ENCODE measurements around the gene ATP2B1.

ATP2B1 gene

DNA sequence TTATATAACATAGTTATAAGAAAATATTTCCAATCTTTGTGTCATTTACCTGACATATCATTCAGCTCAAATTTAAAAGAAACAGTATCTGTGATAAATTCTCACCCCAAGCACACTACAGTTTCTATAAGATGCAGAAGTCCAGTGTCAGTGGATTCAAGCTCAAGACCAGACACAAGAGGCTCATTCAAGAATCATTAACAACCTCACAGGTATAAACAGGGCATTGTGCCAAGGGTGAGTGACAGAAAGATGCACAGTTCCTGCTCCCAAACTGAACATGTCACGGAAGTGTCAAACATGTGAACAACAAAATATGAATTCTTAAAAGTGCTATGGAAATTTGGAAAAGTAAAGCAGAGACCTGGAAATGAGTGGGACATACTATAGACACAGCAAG is 12.8 kb downstream of the ATP2B1 start:
- H3K27ac ChIP-seq: no peak overlapping the region
- TF ChIP-seq, protein P1, sequence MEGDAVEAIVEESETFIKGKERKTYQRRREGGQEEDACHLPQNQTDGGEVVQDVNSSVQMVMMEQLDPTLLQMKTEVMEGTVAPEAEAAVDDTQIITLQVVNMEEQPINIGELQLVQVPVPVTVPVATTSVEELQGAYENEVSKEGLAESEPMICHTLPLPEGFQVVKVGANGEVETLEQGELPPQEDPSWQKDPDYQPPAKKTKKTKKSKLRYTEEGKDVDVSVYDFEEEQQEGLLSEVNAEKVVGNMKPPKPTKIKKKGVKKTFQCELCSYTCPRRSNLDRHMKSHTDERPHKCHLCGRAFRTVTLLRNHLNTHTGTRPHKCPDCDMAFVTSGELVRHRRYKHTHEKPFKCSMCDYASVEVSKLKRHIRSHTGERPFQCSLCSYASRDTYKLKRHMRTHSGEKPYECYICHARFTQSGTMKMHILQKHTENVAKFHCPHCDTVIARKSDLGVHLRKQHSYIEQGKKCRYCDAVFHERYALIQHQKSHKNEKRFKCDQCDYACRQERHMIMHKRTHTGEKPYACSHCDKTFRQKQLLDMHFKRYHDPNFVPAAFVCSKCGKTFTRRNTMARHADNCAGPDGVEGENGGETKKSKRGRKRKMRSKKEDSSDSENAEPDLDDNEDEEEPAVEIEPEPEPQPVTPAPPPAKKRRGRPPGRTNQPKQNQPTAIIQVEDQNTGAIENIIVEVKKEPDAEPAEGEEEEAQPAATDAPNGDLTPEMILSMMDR (conservative IDR thresholded peaks at IDR 0.05): no peak

DNA sequence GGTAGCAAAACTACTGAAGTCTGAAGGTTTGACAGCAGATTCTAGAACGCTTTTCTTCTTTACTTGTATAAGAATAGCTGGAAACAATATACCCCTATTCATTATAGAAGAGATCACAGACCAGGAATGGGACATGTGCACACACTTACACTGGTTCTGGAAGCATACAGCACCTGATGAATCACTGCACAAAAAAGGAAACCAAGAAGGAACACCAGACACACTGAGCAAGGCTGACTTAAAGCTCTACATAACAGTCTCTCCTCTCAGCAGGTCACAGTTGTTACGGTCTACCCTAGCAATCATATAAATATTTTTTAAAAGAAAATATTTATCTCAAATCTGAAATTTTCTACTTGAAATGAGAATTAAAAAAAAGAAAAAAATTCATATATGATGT is 13.5 kb downstream of the ATP2B1 start:
- H3K27ac ChIP-seq: no peak overlapping the region
- TF ChIP-seq, protein P1 (conservative IDR thresholded peaks at IDR 0.05): no peak

DNA sequence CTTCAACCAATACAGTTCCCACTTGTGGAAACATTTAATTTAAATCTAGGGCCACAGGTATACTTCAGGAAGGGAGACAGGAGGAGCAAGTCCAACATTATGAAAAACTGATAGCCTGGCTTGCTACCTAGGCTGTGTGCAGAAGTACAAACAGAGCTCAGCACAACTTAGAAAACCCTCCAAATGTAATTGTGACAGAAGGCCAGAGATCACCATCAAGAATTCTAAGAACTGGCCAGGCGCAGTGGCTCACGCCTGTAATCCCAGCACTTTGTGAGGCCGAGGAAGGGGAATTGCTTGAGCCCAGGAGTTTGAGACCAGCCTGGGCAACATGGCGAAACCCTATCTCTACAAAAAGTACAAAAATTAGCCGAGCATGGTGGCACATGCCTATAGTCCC is 14.1 kb downstream of the ATP2B1 start:
- H3K27ac ChIP-seq: no peak overlapping the region
- TF ChIP-seq, protein P1 (conservative IDR thresholded peaks at IDR 0.05): no peak

DNA sequence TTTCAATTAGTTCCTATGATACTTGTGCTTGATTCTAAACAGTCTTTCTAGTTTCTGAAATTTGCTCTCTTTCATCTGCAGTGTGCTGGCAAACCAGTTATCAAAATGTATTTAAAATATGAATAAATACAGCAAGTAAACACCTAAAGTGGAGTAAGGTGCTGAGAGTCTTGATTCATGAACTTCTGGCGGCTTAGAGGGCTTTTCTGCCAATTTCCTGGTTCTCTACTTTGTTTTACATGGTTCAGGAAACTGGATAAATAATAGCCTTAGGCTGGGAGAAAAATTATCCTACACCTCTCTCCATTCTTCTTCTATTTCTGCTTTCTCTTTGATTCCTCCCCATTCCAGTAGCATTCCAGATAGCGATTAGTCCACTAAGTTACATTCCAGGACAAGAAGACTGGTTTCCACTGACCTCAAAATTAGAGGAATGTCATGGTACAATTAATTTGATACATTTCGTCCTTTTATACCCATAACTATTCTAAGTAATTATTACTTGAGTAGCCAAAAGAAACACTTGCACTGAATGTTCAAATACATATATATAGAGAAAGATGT is 14.9 kb downstream of the ATP2B1 start:
- no peak overlapping the region for H3K27ac ChIP-seq
- TF ChIP-seq, protein P1 (conservative IDR thresholded peaks at IDR 0.05): no peak

DNA sequence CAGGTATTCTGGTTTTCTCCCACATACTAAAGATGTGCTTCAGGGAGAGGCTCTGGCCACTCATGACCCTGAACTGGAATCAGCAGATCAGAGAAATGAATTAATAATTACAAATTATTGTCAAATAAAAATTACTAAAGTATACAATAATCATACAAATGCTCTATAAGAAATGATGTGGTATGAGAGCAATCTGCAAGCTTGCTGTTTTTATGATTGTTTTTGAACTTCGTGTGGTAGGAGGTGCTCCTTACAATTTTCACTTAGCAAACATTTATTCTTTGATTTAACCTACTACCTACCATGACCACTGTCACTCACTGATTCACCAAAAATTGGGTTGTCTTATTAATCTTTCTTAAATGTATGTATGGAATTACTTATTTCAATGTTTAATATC is 16.2 kb downstream of the ATP2B1 start:
- TF ChIP-seq, protein P1 (conservative IDR thresholded peaks at IDR 0.05): no peak
- no peak overlapping the region for H3K27ac ChIP-seq

DNA sequence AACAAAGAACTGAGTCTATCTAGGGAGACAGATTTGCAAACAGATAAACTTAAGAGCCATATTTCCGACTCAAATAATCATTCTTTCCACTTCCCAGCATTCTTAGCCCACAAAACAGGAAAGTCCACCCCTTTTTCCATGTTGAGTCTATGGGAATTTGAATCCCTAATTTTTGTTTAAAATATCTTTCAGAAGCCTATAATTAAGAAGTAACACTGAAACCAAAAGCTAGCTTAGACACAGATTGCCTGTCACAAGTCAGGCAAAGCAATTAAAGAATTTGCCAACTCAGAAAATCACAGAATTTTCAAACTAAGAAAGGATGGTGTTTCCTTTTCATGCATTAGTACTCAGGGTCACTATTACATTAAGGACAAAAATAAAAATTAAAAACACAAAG is 17.0 kb downstream of the ATP2B1 start:
- no peak overlapping the region for H3K27ac ChIP-seq
- TF ChIP-seq, protein P1 (conservative IDR thresholded peaks at IDR 0.05): no peak

DNA sequence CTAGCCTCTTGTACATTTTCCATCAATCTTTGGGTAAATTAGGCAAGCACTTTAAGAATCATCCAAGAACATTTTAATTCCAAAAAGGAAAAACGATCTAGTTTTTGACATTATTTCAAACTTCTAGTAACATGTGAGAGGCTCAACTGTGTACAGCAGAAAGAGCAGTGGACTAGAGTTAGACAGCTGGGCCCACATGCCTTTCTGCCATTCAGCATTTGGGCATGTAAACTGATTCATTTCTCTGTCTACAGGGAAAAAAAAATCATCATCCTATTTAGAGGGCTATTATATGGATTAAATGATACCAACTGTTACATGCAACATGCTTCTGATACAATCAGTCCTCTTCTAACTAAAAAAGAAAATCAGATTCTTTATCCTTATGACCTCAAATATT is 17.7 kb downstream of the ATP2B1 start:
- TF ChIP-seq, protein P1 (conservative IDR thresholded peaks at IDR 0.05): no peak
- no peak overlapping the region for H3K27ac ChIP-seq
